ENCODE data around the gene RPUSD2.

RPUSD2 gene

GRCh38 chr15:40549894-40550293 lies 19.2 kb upstream of the RPUSD2 start:
- TF ChIP-seq, protein P1, sequence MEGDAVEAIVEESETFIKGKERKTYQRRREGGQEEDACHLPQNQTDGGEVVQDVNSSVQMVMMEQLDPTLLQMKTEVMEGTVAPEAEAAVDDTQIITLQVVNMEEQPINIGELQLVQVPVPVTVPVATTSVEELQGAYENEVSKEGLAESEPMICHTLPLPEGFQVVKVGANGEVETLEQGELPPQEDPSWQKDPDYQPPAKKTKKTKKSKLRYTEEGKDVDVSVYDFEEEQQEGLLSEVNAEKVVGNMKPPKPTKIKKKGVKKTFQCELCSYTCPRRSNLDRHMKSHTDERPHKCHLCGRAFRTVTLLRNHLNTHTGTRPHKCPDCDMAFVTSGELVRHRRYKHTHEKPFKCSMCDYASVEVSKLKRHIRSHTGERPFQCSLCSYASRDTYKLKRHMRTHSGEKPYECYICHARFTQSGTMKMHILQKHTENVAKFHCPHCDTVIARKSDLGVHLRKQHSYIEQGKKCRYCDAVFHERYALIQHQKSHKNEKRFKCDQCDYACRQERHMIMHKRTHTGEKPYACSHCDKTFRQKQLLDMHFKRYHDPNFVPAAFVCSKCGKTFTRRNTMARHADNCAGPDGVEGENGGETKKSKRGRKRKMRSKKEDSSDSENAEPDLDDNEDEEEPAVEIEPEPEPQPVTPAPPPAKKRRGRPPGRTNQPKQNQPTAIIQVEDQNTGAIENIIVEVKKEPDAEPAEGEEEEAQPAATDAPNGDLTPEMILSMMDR (IDR thresholded peaks at IDR 0.05; ENCODE audit: low read depth, low read length, missing control alignments), result no peak
- in situ Hi-C loops (cut with HindIII; ENCODE audit: low sequenced_read_pairs), result no loop called here
- no peak overlapping the region for H3K4me3 ChIP-seq (ENCODE audit: low read depth, low read length)
- no peak for DNase-seq (ENCODE audit: low read depth)

- no peak for DNase-seq (ENCODE audit: low read depth)
- TF ChIP-seq, protein P1 (IDR thresholded peaks at IDR 0.05; ENCODE audit: low read depth, low read length, missing control alignments), result no peak
- H3K4me3 ChIP-seq (ENCODE audit: low read depth, low read length), result no peak overlapping the region
- in situ Hi-C loops (cut with HindIII; ENCODE audit: low sequenced_read_pairs), result no loop called here
These were observed 18.6 kb upstream of the RPUSD2 start for GRCh38 chr15:40550341-40551037.

DNA sequence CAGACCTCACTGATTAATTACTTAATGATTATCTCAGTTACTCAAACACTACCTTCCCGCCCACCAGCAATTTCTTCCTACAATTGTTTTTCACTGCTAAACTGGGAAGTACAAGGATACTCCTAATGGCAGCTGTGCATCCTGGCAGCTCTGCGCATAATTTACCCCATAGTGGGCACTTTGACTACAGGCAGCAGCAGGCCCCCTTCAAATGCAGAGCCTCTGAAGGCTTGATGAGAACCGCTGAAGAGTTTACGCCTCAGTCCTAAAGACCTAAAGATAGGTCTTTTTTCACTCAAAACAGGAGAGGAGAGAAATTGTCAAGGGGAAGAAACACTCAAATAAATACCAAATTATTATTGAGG lies 15.0 kb upstream of the RPUSD2 start:
- in situ Hi-C loops (cut with HindIII; ENCODE audit: low sequenced_read_pairs), result no loop called here
- no peak overlapping the region for H3K4me3 ChIP-seq (ENCODE audit: low read depth, low read length)
- DNase-seq (ENCODE audit: low read depth), result no peak
- TF ChIP-seq, protein P1 (IDR thresholded peaks at IDR 0.05; ENCODE audit: low read depth, low read length, missing control alignments), result no peak

- H3K4me3 ChIP-seq (ENCODE audit: low read depth, low read length), result no peak overlapping the region
- no peak for DNase-seq (ENCODE audit: low read depth)
- TF ChIP-seq, protein P1 (IDR thresholded peaks at IDR 0.05; ENCODE audit: low read depth, low read length, missing control alignments), result no peak
- in situ Hi-C loops (cut with HindIII; ENCODE audit: low sequenced_read_pairs), result no loop called here
These were observed 13.2 kb upstream of the RPUSD2 start for GRCh38 chr15:40555876-40556275.

DNA sequence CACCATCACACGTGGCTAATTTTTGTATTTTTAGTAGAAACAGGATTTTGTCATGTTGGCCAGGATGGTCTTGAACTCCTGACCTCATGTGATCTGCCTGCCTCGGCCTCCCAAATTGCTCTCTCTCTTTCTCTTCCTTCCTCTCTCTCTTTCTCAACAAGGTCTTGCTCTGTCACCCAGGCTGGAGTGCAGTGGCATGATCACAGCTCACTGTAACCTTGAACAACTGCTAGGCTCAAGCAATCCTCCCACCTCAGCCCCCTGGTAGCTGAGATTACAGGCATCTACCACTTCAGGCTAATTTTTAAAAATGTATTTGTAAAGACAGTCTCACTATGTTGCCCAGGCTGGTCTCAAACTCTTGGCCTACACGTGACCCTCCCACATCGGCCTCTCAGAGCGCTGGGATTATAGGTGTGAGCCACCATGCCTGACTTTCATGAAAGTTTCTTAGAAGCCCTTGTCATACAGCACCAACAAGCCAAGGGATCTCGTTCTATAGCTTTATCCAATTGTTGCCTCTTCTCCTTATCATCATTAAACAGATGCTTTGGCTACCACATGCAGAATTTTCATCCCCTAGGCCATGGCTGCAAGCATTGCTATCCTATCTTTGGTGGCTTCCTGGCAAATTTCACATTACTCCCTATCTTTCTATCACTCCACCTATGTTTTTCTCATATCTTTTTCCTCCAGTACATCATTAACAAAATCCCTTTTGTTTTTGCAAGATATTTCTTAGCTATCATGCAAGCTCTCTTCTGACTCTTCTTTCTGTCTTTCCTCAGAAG lies 10.0 kb upstream of the RPUSD2 start:
- no peak for DNase-seq (ENCODE audit: low read depth)
- H3K4me3 ChIP-seq (ENCODE audit: low read depth, low read length), result no peak overlapping the region
- TF ChIP-seq, protein P1 (IDR thresholded peaks at IDR 0.05; ENCODE audit: low read depth, low read length, missing control alignments), result no peak
- in situ Hi-C loops (cut with HindIII; ENCODE audit: low sequenced_read_pairs), result no loop called here

DNA sequence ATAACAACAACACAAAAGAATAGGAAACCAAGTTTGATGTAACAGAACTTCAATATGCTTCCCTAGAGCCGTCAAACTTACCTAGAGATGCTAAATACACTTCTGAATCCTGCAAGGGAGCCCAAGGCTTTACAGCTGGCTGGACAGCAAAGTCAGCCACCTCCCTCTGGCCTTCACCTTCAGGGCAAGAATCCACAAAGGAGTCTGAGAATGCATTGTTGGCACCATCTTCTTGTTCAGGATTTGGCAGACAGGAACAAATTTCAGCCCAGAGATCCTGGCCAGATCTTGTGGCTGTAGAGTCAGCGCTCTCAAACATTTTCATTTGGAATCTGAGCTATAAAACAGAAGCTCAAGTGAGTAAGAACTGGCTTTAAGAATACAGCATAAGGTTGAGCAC lies 6.4 kb upstream of the RPUSD2 start:
- DNase-seq (ENCODE audit: low read depth), result no peak
- TF ChIP-seq, protein P1 (IDR thresholded peaks at IDR 0.05; ENCODE audit: low read depth, low read length, missing control alignments), result no peak
- no peak overlapping the region for H3K4me3 ChIP-seq (ENCODE audit: low read depth, low read length)
- in situ Hi-C loops (cut with HindIII; ENCODE audit: low sequenced_read_pairs), result no loop called here
